HG02642 (cell line): ENCODE measurements around the gene GP9.

ENCODE experiments used
- ATAC-seq: cut with Tn5 transposase; IDR thresholded peaks from one replicate; pipeline ENCODE4 v1.9.1; 2021; ENCODE audit warnings: mild to moderate bottlenecking; ENCODE audit not compliant: unreplicated experiment, poor library complexity

The GP9 gene

GRCh38 chr3:129046732-129047552 lies 13.6 kb upstream of the GP9 start:
- ATAC-seq, result no peak

GRCh38 chr3:129047553-129047839 lies 13.1 kb upstream of the GP9 start:
- ATAC-seq, result no peak

GRCh38 chr3:129050556-129051295 lies 9.9 kb upstream of the GP9 start:
- no peak for ATAC-seq

GRCh38 chr3:129051871-129052340 lies 8.7 kb upstream of the GP9 start:
- ATAC-seq, result no peak

- ATAC-seq, result no peak
Measured at GRCh38 chr3:129052675-129053074, 7.9 kb upstream of the GP9 start.

GRCh38 chr3:129054605-129055104 lies 5.9 kb upstream of the GP9 start:
- ATAC-seq, result no peak

- no peak for ATAC-seq
Measured at GRCh38 chr3:129056451-129057173, 4.0 kb upstream of the GP9 start.

GRCh38 chr3:129057249-129057648 lies 3.3 kb upstream of the GP9 start:
- ATAC-seq, result no peak

GRCh38 chr3:129058441-129059200 lies 2.0 kb upstream of the GP9 start:
- ATAC-seq, result peak; percentile 50

GRCh38 chr3:129059311-129059958 lies 1.1 kb upstream of the GP9 start:
- no peak for ATAC-seq

- ATAC-seq, result no peak
Measured at GRCh38 chr3:129061023-129061887, 676 bp downstream of the GP9 start.

GRCh38 chr3:129061888-129062834 lies 1.6 kb downstream of the GP9 start:
- ATAC-seq, result no peak

- no peak for ATAC-seq
Measured at GRCh38 chr3:129063091-129063640, 2.6 kb downstream of the GP9 start.

- no peak for ATAC-seq
Measured at GRCh38 chr3:129063841-129064482, 3.4 kb downstream of the GP9 start.

GRCh38 chr3:129065016-129065719 lies 4.6 kb downstream of the GP9 start:
- no peak for ATAC-seq

GRCh38 chr3:129065720-129066073 lies 5.1 kb downstream of the GP9 start:
- ATAC-seq, result no peak
